HT1080 (cell line): Measurements from ENCODE around the gene RERE. TPM values are rescaled to one million over a fixed set of nuclear protein-coding genes. Genes with fewer than 3 reads are reported as not detected.
"Not testable (repeated sequence)": the region's sequence is repeated elsewhere in the genome, so short reads cannot be mapped to it uniquely, and the experiment has no call there.

Source experiments
- DNase-seq: peaks from one replicate; pipeline ENCODE4 v3.0.0-alpha.2; 2015; ENCODE audit warnings: low read depth
- total RNA-seq: library from RNA; depleted of rRNA; stranded (reverse); fragments of >200 nt; shearing (Covaris generic); gene quantifications from 2 replicates; pipeline ENCODE4 v1.2.3, GENCODE V29; 2014

Gene RERE
- total RNA-seq, 1 experiment from 2014 or later: 12.4 TPM

GRCh38 chr1:8753736-8754135, 63.7 kb downstream of the RERE start:
- no peak for DNase-seq

DNA sequence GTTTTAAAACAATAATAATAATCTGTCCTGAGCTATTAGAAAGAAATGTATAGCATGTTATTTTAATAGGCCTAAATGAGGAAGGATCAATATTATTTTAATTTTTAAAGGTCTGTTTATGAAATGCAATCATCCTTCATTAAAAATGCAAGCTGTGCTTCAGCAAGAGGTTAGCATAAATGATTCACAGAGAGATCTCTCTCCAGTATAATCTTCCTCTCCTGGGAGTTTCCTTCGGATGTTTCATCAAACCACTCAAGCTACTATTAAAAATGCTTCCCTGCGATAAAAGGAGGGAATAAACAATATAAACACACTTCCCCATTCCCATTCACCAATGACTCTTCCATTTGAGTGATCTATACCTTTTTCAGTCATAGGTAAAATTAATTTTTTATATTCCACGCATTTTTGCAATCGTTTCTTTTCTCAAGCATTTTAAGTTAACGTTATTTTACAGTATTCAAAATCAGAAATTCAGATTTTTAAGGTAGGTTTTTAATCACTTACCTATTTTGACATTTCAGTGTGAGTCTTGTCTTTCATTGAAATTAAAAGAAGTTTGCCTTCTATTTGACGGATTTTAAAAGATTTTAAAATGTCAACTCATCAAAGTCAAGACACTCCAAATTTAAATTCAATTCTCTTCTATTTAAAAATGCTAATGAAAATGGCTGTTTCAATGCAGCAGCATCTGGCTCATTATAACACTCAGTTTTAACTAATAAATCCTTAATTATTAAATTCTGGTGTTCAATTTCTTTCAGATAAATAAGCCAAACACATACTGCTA, 64.3 kb downstream of the RERE start:
- no peak for DNase-seq

DNA sequence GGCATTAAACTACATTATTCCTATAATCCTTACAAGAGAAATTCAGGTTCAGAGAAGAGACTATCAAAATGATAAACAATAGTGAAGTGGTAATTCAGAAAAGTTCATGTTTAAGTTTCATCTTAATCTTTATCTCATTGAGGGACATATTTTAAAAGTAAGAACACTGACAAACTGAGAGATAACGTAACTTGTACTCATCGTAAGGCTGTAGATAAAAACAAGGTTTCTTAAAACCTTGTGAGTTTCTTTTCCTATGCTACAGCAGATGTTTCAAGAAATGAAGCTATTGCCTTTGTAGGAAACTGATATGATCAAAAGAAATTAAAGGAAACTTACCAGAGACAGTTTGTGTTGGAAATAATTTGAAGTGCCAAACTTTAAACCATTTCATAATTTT, 65.0 kb downstream of the RERE start:
- DNase-seq: no peak

DNA sequence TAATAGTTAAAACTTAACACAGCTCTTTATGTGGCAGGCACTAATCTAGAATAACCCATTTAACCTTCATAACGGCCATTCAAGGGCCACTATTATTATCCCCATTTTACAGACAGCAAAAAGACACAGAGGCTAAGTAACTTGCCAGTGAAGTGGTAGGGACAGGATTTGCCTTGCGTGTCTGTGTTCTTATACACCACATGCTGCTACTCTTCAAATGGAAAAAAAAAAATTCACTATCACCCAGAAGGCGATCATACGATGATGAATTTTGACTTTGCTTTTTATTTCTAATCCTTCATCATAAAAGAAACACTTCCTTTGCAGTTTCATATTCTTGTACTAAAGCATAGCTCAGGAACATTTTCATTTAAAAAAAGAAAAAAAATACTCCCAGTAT, 65.5 kb downstream of the RERE start:
- DNase-seq: no peak

DNA sequence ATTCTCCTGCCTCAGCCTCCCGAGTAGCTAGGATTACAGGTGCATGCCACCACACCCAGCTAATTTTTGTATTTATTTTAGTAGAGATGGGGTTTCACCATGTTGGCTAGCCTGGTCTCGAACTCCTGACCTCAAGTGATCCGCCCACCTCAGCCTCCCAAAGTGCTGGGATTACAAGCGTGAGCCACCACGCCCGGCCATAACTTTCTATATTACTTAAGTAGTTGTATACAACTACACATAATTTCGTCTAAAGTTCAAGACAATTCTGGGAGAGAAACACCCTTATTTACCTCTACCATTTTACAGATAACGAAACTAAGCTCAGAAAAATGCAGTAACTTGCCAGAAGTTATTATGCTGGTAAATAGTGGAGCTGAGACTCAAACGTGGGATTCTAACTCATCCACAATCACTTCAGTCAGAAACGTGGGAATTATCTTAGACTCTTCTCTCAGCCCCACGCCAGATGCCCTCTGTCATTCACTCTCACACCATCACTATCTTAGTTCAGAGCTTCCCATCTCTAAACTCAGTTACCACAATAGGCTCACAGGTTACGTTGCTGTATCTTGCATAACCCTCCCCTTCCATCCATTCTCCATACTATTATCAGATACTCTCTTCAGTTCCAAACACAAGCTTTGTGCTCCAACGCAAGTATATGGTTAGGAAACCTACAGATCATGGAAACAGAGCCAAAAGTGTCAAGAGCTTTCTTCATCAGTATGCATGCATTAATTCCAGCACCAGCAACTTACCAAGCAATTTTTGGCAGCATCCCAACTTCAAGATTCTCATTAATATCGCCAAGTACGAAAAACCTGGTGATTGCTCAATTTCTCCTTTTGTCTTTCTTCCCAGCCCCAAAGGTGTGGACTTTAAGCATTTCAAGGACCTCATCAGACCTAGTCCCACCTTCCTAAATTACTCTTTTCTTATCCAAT, 69.3 kb downstream of the RERE start:
- DNase-seq: no peak

GRCh38 chr1:8746554-8746953, 70.9 kb downstream of the RERE start:
- DNase-seq: peak; percentile 10

DNA sequence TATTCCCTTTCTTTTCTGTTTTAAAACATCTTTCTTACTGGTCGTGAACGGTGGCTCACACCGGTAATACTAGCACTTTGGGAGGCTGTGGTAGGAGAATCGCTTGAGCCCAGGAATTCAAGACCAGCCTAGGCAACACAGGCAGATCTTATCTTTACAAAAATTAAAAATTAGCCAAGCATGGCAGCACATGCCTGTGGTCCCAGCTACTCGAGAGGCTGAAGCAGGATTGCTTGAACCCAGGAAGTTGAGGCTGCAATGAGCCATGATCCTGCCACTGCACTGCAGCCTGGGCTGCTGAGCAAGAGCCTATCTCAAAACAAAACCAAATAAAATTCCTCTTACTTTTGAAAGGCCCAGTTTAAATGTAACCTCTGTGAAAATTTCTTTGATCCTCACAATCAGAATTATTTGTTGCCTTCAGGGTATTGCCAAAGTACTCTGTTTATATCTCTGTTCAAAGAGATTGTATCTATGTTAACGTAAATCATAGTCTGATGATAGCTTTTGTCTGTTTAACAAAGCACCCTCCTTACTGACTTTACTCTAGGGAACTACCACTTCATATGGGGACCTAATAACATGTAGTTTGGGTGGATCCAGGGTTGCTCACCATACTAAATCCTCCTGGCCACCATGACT, 71.6 kb downstream of the RERE start:
- DNase-seq: no peak

DNA sequence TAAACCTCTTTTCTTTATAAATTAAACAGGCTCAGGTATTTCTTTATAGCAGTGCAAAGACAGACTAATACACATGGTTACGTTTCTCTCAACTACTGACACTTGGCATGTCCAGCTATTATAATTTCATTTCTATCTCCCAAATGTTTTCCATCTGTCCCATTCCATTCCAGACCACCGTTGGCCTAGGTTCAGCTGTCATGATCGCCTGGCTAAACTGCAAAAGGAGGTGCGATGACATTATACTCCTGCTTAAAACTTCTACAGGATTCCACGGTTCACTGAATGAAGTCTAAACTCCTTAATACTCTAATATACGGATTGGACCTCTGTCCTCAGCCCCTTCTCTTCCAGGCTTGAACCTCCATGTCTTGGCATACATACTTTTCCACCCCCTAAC, 72.1 kb downstream of the RERE start:
- no peak for DNase-seq

DNA sequence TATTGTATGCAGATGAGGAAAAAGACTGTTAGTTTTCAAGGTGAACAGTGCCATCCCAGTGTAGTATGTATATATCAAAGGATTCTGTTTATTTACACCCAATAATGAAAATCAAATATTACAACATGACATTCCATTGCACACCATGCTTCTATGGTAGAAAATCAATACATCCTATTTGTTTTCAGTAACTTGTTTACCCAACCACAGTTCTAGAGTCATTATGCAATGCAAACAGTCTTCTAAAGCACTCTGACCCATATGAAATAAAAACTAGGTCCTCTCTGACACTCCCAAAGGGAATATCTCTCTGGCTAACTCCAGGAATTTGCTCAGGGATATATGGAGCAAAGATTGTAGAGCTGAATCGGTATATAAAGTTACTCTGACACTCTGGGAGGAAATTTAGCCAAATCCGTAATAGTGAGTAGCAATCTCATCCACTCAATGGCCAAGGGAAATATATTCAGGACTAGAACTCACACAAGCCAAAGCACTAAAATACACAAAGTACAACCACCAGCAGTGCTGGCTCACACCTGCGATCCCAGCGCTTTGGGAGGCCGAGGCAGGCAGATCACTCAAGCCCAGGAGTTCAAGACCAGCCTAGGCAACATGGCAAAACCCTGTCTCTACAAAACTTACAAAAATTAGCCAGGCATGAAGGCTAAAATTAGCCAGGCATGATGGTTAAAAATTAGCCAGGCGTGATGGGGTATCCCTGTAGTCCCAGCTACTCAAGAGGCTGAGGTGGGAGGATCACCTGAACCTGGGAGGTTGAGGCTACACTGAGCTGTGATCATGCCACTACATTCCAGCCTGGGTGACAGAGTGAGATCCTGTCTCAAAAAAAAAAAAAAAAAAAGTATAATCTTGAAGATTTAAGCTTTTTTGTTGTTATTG, 75.2 kb downstream of the RERE start:
- no peak for DNase-seq

GRCh38 chr1:8740034-8740449, 77.4 kb downstream of the RERE start:
- peak; percentile 93 for DNase-seq

- DNase-seq: peak; percentile 44
Measured at GRCh38 chr1:8739377-8739776, 78.1 kb downstream of the RERE start.

- no peak for DNase-seq
Measured at GRCh38 chr1:8736927-8737326, 80.5 kb downstream of the RERE start.

GRCh38 chr1:8733484-8733883, 84.0 kb downstream of the RERE start:
- no peak for DNase-seq

GRCh38 chr1:8731162-8731561, 86.3 kb downstream of the RERE start:
- no peak for DNase-seq

DNA sequence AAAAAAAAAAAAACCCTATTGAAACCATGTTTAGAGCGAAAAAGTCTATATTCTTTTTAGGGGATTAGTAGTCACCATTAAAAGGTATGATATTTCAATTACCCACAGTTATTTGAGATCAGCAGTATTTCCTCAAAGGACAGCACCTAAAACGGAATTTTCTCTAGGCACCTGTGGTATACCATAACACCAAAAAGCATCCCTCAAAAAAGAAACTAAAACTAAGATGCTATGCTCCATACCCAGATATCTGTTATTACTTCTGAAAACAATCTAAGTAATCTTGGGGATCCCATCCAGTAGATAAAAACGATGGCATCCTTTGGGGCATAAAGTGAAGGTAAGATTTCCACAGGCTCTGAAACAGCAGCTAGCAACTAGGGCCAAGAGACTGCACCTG, 89.0 kb downstream of the RERE start:
- no peak for DNase-seq

DNA sequence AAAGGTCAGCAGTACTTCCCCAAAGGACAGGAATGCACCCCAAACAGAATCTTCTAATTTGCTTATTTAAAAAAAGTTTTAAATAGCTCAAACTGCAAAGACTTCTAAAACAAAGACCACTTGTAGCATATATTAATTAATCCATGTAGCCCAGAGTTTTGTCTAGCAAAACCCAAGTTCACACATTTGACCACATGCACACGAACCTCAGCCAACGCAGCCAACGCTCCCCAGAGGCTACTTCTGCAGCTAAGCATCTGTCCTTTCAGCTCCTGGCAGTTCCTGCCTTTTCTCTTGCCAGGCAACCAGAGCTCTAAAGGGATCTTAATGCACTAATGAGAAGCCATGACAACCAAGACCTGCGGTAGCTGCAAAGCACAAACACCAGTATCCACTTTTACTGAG, 89.6 kb downstream of the RERE start:
- no peak for DNase-seq

- not testable (repeated sequence) for DNase-seq
Measured at GRCh38 chr1:8727316-8727715, 90.1 kb downstream of the RERE start.

- DNase-seq: not testable (repeated sequence)
Measured at GRCh38 chr1:8726801-8727186, 90.6 kb downstream of the RERE start.

DNA sequence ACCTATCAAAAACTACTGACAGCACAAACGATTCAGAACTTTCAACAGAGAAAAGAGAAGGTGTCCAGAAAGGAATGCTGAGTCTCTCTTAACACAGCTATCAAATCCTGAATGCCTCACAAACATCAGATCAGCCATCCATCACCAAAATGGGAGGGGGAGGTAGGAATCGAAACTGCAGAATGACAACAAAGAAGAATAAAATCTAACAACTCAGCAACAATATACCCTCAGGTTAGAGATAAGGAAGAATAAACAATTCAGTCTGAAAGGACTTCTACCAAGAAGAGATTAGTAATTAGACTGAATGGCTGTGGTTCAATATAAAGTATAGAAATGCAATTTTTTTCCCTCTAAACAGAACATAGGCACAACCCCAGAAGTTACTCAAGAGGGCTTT, 94.4 kb downstream of the RERE start:
- no peak for DNase-seq

DNA sequence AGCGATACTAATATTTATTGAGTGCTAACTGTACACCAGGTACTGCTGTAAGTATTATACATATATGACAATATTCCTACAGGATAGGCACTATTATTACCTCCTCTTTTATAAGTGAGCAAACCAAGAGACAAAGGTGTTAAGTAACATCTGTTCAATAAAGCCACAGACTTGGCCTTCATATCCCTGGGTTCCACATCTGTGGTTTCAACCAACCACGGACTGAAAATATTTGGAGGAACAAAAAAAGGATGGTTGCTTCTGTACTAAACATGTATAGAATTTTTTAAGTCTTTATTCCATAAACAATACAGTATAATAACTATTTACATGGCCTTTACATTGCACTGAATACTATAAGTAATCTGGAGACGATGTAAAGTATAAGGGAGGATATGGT, 95.1 kb downstream of the RERE start:
- no peak for DNase-seq
